Ishikawa (cell line): ENCODE results near the gene FNBP1L.

Experiments
- CEBPB ChIP-seq: IDR thresholded peaks from 2 replicates; pipeline ENCODE4 v1.6.1; 2012
- CREB1 ChIP-seq: IDR thresholded peaks from 2 replicates; pipeline ENCODE4 v1.6.1; 2012; ENCODE audit warnings: low read depth
- EGR1 ChIP-seq: IDR thresholded peaks from 2 replicates; pipeline ENCODE4 v1.6.1; 2012
- EP300 ChIP-seq: IDR thresholded peaks from 2 replicates; pipeline ENCODE4 v1.6.1; 2012; ENCODE audit warnings: borderline replicate concordance
- NFIC ChIP-seq: IDR thresholded peaks from 2 replicates; pipeline ENCODE4 v1.6.1; 2012
- RAD21 ChIP-seq: IDR thresholded peaks from 2 replicates; pipeline ENCODE4 v1.6.1; 2012; ENCODE audit warnings: low read depth
- TAF1 ChIP-seq: IDR thresholded peaks from 2 replicates; pipeline ENCODE4 v1.6.1; 2012; ENCODE audit warnings: low read depth, mild to moderate bottlenecking
- TCF12 ChIP-seq: IDR thresholded peaks from 2 replicates; pipeline ENCODE4 v1.6.1; 2012; ENCODE audit warnings: low read depth
- TEAD4 ChIP-seq: IDR thresholded peaks from 2 replicates; pipeline ENCODE4 v1.6.1; 2012
- YY1 ChIP-seq: IDR thresholded peaks from 2 replicates; pipeline ENCODE4 v1.6.1; 2012; ENCODE audit warnings: low read depth
- ZBTB7A ChIP-seq: IDR thresholded peaks from 2 replicates; pipeline ENCODE4 v1.6.1; 2012; ENCODE audit warnings: low read depth
- TF ChIP-seq, protein P1 (sequence below): IDR thresholded peaks from 2 replicates; pipeline ENCODE4 v1.6.1; 2012; ENCODE audit warnings: low read depth, mild to moderate bottlenecking
- TF ChIP-seq, protein P2 (sequence below): IDR thresholded peaks from 2 replicates; pipeline ENCODE4 v1.6.1; 2012

DNA sequence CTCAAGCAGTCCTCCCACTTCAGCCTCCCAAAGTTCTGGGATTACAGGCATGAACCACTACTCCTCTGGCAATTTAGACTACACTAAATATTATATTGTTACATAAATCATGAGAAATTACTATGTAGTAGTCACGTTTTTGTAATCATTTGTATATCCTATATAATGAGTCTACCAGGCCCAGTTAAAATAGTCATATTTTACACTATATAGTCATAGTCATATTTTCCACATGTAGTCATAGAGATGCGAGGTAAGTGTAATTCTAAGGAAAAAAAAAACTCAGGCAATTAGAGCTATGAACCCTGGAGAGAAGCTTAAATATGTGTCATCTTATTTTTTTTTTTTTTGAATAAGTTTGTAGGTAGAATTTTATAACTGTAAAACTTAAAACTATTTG lies 90.0 kb downstream of the FNBP1L start:
- TF ChIP-seq CREB1, result no peak
- TF ChIP-seq NFIC, result no peak
- TF ChIP-seq EP300, result no peak
- TF ChIP-seq, protein P1, sequence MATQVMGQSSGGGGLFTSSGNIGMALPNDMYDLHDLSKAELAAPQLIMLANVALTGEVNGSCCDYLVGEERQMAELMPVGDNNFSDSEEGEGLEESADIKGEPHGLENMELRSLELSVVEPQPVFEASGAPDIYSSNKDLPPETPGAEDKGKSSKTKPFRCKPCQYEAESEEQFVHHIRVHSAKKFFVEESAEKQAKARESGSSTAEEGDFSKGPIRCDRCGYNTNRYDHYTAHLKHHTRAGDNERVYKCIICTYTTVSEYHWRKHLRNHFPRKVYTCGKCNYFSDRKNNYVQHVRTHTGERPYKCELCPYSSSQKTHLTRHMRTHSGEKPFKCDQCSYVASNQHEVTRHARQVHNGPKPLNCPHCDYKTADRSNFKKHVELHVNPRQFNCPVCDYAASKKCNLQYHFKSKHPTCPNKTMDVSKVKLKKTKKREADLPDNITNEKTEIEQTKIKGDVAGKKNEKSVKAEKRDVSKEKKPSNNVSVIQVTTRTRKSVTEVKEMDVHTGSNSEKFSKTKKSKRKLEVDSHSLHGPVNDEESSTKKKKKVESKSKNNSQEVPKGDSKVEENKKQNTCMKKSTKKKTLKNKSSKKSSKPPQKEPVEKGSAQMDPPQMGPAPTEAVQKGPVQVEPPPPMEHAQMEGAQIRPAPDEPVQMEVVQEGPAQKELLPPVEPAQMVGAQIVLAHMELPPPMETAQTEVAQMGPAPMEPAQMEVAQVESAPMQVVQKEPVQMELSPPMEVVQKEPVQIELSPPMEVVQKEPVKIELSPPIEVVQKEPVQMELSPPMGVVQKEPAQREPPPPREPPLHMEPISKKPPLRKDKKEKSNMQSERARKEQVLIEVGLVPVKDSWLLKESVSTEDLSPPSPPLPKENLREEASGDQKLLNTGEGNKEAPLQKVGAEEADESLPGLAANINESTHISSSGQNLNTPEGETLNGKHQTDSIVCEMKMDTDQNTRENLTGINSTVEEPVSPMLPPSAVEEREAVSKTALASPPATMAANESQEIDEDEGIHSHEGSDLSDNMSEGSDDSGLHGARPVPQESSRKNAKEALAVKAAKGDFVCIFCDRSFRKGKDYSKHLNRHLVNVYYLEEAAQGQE, result no peak
- no peak for TF ChIP-seq RAD21
- no peak for TF ChIP-seq EGR1
- TF ChIP-seq YY1, result no peak
- TF ChIP-seq TAF1, result no peak
- no peak for TF ChIP-seq TCF12
- TF ChIP-seq, protein P2, sequence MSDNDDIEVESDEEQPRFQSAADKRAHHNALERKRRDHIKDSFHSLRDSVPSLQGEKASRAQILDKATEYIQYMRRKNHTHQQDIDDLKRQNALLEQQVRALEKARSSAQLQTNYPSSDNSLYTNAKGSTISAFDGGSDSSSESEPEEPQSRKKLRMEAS, result no peak
- no peak for TF ChIP-seq CEBPB
- TF ChIP-seq ZBTB7A, result no peak
- TF ChIP-seq TEAD4, result no peak
